GM12873 (cell line): ENCODE data around the gene ATP13A5.

Source experiments
- CTCF ChIP-seq: IDR thresholded peaks from 2 replicates; pipeline ENCODE4 v1.5.1; 2012; ENCODE audit warnings: low read depth, mild to moderate bottlenecking, moderate library complexity, low read length, control low read depth; ENCODE audit not compliant: insufficient read depth; ENCODE audit errors: missing control alignments

Gene ATP13A5

GRCh38 chr3:193229851-193230420 lies 148.6 kb downstream of the ATP13A5 start:
- TF ChIP-seq CTCF, result no peak

- TF ChIP-seq CTCF, result no peak
These were observed 150.3 kb downstream of the ATP13A5 start for GRCh38 chr3:193228206-193228605.

- TF ChIP-seq CTCF, result no peak
These were observed 153.0 kb downstream of the ATP13A5 start for GRCh38 chr3:193225302-193226125.
